H1 (cell line): ENCODE measurements around the gene USB1. TPM values are rescaled to one million over a fixed set of nuclear protein-coding genes. Genes with fewer than 3 reads are reported as not detected.

Experiments
- CTCF ChIA-PET: fragments of 300-600 bp; sonication (Branson Sonifier 250); formaldehyde crosslinking; loops from one replicate; lab custom pipeline; 2021; ENCODE audit not compliant: partially characterized antibody; lab: Charles Lee
- POLR2A ChIA-PET: fragments of 300-600 bp; sonication (Branson Sonifier 250); formaldehyde crosslinking; loops from one replicate; lab custom pipeline; 2021; ENCODE audit warnings: inconsistent platforms; ENCODE audit not compliant: partially characterized antibody; lab: Charles Lee
- DNase-seq, 2 experiments: peaks; one replicate each; pipeline versions ENCODE4 v3.0.0 to v3.0.0-alpha.2; 2010 to 2022; ENCODE audit warnings: low spot score in 2 of 2, low read depth in 1 of 2, mixed read lengths in 1 of 2
- FAIRE-seq: peaks from 2 replicates; lab custom pipeline; 2011; peaks lifted over from hg19 to GRCh38; lab: Jason Lieb, UNC
- H2AFZ ChIP-seq: 2 replicates; pipeline ENCODE4 v1.8.1; 2012; ENCODE audit warnings: low read length, inconsistent platforms
- H2AK5ac ChIP-seq: 2 replicates; pipeline ENCODE4 v1.6.1; 2013; ENCODE audit warnings: low read depth, low read length
- H2BK120ac ChIP-seq: replicated peaks from 2 replicates; pipeline ENCODE3; 2013; ENCODE audit warnings: low read depth, low read length, inconsistent platforms
- H2BK12ac ChIP-seq: 2 replicates; pipeline ENCODE4 v1.6.1; 2013; ENCODE audit warnings: low read depth, low read length
- H2BK15ac ChIP-seq: 2 replicates; pipeline ENCODE4 v1.6.1; 2013; ENCODE audit warnings: low read length
- H2BK20ac ChIP-seq: 2 replicates; pipeline ENCODE4 v1.6.1; 2013; ENCODE audit warnings: low read length
- H2BK5ac ChIP-seq: 2 replicates; pipeline ENCODE4 v1.6.1; 2013; ENCODE audit warnings: low read depth, low read length
- H3K14ac ChIP-seq: 2 replicates; pipeline ENCODE4 v1.6.1; 2013; ENCODE audit warnings: inconsistent platforms; ENCODE audit not compliant: insufficient read length
- H3K18ac ChIP-seq: 2 replicates; pipeline ENCODE4 v1.6.1; 2013; ENCODE audit warnings: low read length; ENCODE audit errors: extremely low read depth
- H3K23ac ChIP-seq: 2 replicates; pipeline ENCODE4 v1.6.1; 2013; ENCODE audit warnings: inconsistent platforms; ENCODE audit not compliant: insufficient read length
- H3K23me2 ChIP-seq: 2 replicates; pipeline ENCODE4 v1.6.1; 2013; ENCODE audit warnings: low read depth, low read length
- H3K27ac ChIP-seq: 2 replicates; pipeline ENCODE4 v1.6.1; 2011; ENCODE audit warnings: low read depth, low read length, inconsistent platforms
- H3K27me3 ChIP-seq, 4 experiments: replicated peaks in 1 of 4; 1 replicate in 1 of 4; 2 replicates in 3 of 4; pipeline versions ENCODE4 v1.6.1 to v1.8.1; 2011 to 2013; ENCODE audit warnings: low read length in 3 of 4, mild to moderate bottlenecking in 3 of 4, inconsistent platforms in 2 of 4, mixed read lengths in 2 of 4, moderate library complexity in 1 of 4; ENCODE audit not compliant: control insufficient read depth in 3 of 4, insufficient read depth in 3 of 4; ENCODE audit errors: extremely low read depth in 1 of 4
- H3K36me3 ChIP-seq, 4 experiments: 2 replicates each; pipeline versions ENCODE4 v1.6.1 to v1.8.1; 2011 to 2013; ENCODE audit warnings: mild to moderate bottlenecking in 4 of 4, low read length in 3 of 4, moderate library complexity in 2 of 4, control low read depth in 1 of 4, inconsistent platforms in 1 of 4; ENCODE audit not compliant: insufficient read depth in 4 of 4, control insufficient read depth in 2 of 4
- H3K4ac ChIP-seq: replicated peaks from 2 replicates; pipeline ENCODE3; 2013; ENCODE audit warnings: low read length, low read depth, mixed read lengths, inconsistent platforms; ENCODE audit not compliant: insufficient read length
- H3K4me1 ChIP-seq, 4 experiments: replicated peaks in 1 of 4; 1 replicate in 1 of 4; 2 replicates in 3 of 4; pipeline versions ENCODE4 v1.6.1 to v1.8.1; 2011 to 2013; ENCODE audit warnings: low read length in 3 of 4, inconsistent platforms in 2 of 4, mixed read lengths in 1 of 4; ENCODE audit not compliant: insufficient read depth in 4 of 4, control insufficient read depth in 3 of 4
- H3K4me2 ChIP-seq, 2 experiments: 2 replicates each; pipeline versions ENCODE4 v1.6.1 to v1.8.1; 2011 to 2013; ENCODE audit warnings: low read depth in 2 of 2, low read length in 2 of 2, control low read depth in 1 of 2, inconsistent platforms in 1 of 2, mild to moderate bottlenecking in 1 of 2; ENCODE audit not compliant: insufficient read depth in 1 of 2
- H3K4me3 ChIP-seq, 4 experiments: fragments of 200-600, 300-600 bp in 1 of 4; sonication (generic), shearing (Covaris generic), sonication (Bioruptor Twin) in 1 of 4; 2 replicates each; pipeline versions ENCODE4 v1.5.1 to v1.8.1; 2011 to 2016; ENCODE audit warnings: low read length in 4 of 4, low read depth in 3 of 4, control low read depth in 2 of 4, inconsistent platforms in 2 of 4, mild to moderate bottlenecking in 2 of 4, mixed read lengths in 1 of 4, moderate library complexity in 1 of 4; ENCODE audit not compliant: insufficient read depth in 2 of 4; ENCODE audit errors: extremely low read depth in 1 of 4
- H3K56ac ChIP-seq: replicated peaks from 2 replicates; pipeline ENCODE3; 2013; ENCODE audit warnings: low read depth, mild to moderate bottlenecking, mixed read lengths, low read length, inconsistent platforms; ENCODE audit not compliant: insufficient read length
- H3K79me1 ChIP-seq: 2 replicates; pipeline ENCODE4 v1.6.1; 2013; ENCODE audit warnings: low read depth, low read length, control low read depth
- H3K79me2 ChIP-seq, 2 experiments: 2 replicates each; pipeline versions ENCODE4 v1.6.1 to v1.8.1; 2012 to 2013; ENCODE audit warnings: low read length in 2 of 2, mild to moderate bottlenecking in 2 of 2, inconsistent platforms in 1 of 2; ENCODE audit not compliant: insufficient read depth in 2 of 2, control insufficient read depth in 1 of 2
- H3K9ac ChIP-seq, 4 experiments: replicated peaks in 1 of 4; 1 replicate in 1 of 4; 2 replicates in 3 of 4; pipeline versions ENCODE4 v1.6.1 to v1.8.1; 2011 to 2013; ENCODE audit warnings: low read depth in 3 of 4, low read length in 3 of 4, control low read depth in 2 of 4, mild to moderate bottlenecking in 2 of 4, moderate library complexity in 2 of 4, inconsistent platforms in 1 of 4; ENCODE audit errors: extremely low read depth in 1 of 4
- H3K9me3 ChIP-seq, 2 experiments: 2 replicates each; pipeline versions ENCODE4 v1.6.1 to v1.8.1; 2012 to 2013; ENCODE audit warnings: mild to moderate bottlenecking in 2 of 2, moderate library complexity in 2 of 2, control low read depth in 1 of 2, inconsistent platforms in 1 of 2, low read depth in 1 of 2, low read length in 1 of 2, mixed read lengths in 1 of 2; ENCODE audit not compliant: insufficient read depth in 2 of 2
- H4K20me1 ChIP-seq, 2 experiments: replicated peaks in 1 of 2; 2 replicates each; pipeline versions ENCODE3 to v1.8.1; 2011 to 2013; ENCODE audit warnings: inconsistent platforms in 2 of 2, low read length in 2 of 2, mild to moderate bottlenecking in 1 of 2; ENCODE audit not compliant: insufficient read depth in 2 of 2, control insufficient read depth in 1 of 2
- H4K5ac ChIP-seq: 2 replicates; pipeline ENCODE4 v1.6.1; 2013; ENCODE audit warnings: low read length, low read depth, mixed read lengths, inconsistent platforms; ENCODE audit not compliant: insufficient read length
- H4K8ac ChIP-seq: 2 replicates; pipeline ENCODE4 v1.8.0; 2013; ENCODE audit warnings: mild to moderate bottlenecking, moderate library complexity, low read length, inconsistent platforms; ENCODE audit not compliant: insufficient read depth; ENCODE audit errors: extremely low read depth
- H4K91ac ChIP-seq: replicated peaks from 2 replicates; pipeline ENCODE3; 2013; ENCODE audit warnings: low read length, mixed read lengths, inconsistent platforms; ENCODE audit not compliant: insufficient read length
- E2F6 ChIP-seq: IDR thresholded peaks from 2 replicates; pipeline ENCODE4 v1.6.1; 2012; ENCODE audit warnings: inconsistent platforms
- GTF2F1 ChIP-seq: IDR thresholded peaks from 2 replicates; pipeline ENCODE4 v1.6.1; 2012; ENCODE audit warnings: low read depth, low read length, improper control_type of control experiment, borderline replicate concordance
- POLR2AphosphoS5 ChIP-seq: IDR thresholded peaks from 2 replicates; pipeline ENCODE4 v1.6.1; 2011; ENCODE audit warnings: low read depth, low read length
- RBBP5 ChIP-seq: IDR thresholded peaks from 2 replicates; pipeline ENCODE4 v1.7.1; 2012; ENCODE audit warnings: low read depth, mild to moderate bottlenecking, inconsistent platforms, low read length, moderate library complexity, borderline replicate concordance
- RFX5 ChIP-seq: IDR thresholded peaks from 2 replicates; pipeline ENCODE4 v1.6.1; 2011; ENCODE audit warnings: low read depth, low read length, improper control_type of control experiment, borderline replicate concordance
- SIRT6 ChIP-seq: IDR thresholded peaks from one replicate; pipeline ENCODE4 v1.7.1; 2012; ENCODE audit warnings: low read length, inconsistent platforms
- ZNF274 ChIP-seq: IDR thresholded peaks from 2 replicates; pipeline ENCODE4 v1.7.0; 2012; ENCODE audit warnings: low read length, borderline replicate concordance; ENCODE audit errors: extremely low read depth
- WGBS, 2 experiments: shearing (Covaris generic) in 1 of 2; methylation state at CpG; one replicate each; pipeline versions ENCODE4 v1.1.6 to v1.1.7; 2013 to 2015; ENCODE audit warnings: low lambda C conversion rate in 2 of 2, mixed read lengths in 2 of 2, inconsistent platforms in 1 of 2, low coverage in 1 of 2, missing lambda C conversion rate in 1 of 2; ENCODE audit not compliant: insufficient replicate concordance in 2 of 2, insufficient coverage in 1 of 2, insufficient read length in 1 of 2; ENCODE audit errors: extremely low coverage in 1 of 2, missing lambda C conversion rate in 1 of 2; 5-methylcytosine and 5-hydroxymethylcytosine counted together
- polyA plus RNA-seq, 7 experiments: library from polyadenylated mRNA; depleted of rRNA in 3 of 7; stranded (reverse) in 5 of 7; unstranded in 2 of 7; fragments of >200 nt in 5 of 7; fragments of 200-250 nt in 2 of 7; gene quantifications; 1 replicate in 5 of 7; 2 replicates in 1 of 7; 4 replicates in 1 of 7; pipeline versions ENCODE4 v1.2.1 to v1.2.3, GENCODE V29; 2011 to 2013; ENCODE audit warnings: missing spikeins in 2 of 7, mixed read lengths in 2 of 7
- total RNA-seq: library from RNA; stranded (reverse); fragmentation: NEBNext Ultra II Directional; extraction: Animal tissue kit (Norgen Biotek cat#: 25700); gene quantifications from 2 replicates; pipeline ENCODE4 v1.2.1, GENCODE V29; 2021

USB1 gene
- total and polyA plus RNA-seq, 2 of the 8 experiments (the other 6 are each of a cell fraction or from before 2014, with no cell fraction given): 65.4 to 75.9 TPM

DNA sequence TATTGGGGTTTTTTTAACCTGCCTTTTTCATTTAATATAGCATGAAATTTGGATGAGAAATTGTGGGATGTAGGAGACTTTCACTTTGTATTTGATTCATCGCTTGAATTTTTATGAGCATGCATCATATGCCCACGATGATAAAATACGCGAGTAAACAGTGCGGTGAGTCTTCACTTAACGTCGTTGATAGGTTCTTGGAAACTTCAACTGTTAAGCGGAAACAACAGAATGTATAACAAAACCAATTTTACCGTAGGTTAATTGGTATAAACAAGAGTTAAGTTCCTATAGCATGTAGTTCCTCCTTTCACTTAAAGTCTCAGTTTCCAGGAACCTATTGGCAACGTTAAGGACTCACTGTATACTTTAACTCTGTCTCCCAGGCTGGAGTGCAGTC lies 53.1 kb downstream of the USB1 start:
- no peak overlapping the region for H2BK120ac ChIP-seq
- FAIRE-seq (no peak), DNase-seq (no peak)
- no peak overlapping the region for H3K4me2 ChIP-seq
- H3K56ac ChIP-seq: no peak overlapping the region
- no peaks in the 10 kb centered on the region for H3K23me2 ChIP-seq
- POLR2A ChIA-PET: no interaction called here
- no peak overlapping the region for H2BK20ac ChIP-seq
- peaks cover 0 to 4% (median 0%) of the 10 kb centered on the region in 4 experiments; a peak in 2 of 7 replicates for H3K4me1 ChIP-seq
- no peaks in the 10 kb centered on the region for H4K20me1 ChIP-seq
- no peaks in the 10 kb centered on the region for H3K27me3 ChIP-seq
- no peak overlapping the region for H3K4me3 ChIP-seq
- no peak overlapping the region for H4K5ac ChIP-seq
- TF ChIP-seq ZNF274 (no peak), RFX5 (no peak), RBBP5 (no peak), SIRT6 (no peak), E2F6 (no peak), POLR2AphosphoS5 (no peak), GTF2F1 (no peak)
- no peak overlapping the region for H4K91ac ChIP-seq
- H3K9ac ChIP-seq: no peak overlapping the region
- no peak overlapping the region for H3K18ac ChIP-seq
- H4K8ac ChIP-seq: no peak overlapping the region
- H2AK5ac ChIP-seq: no peak overlapping the region
- H2AFZ ChIP-seq: no peak overlapping the region
- CTCF ChIA-PET: interaction anchor here (2.9 kb wide), 1 partner anchor 43 kb away, joined by 13 read pairs; no protein-coding TSS in a partner anchor
- 93% methylated on average over 10 of the region's 10 CpGs; no CpG with 5 or more reads in 1 of the 2 experiments for WGBS, 2 experiments
- H3K27ac ChIP-seq: no peak overlapping the region
- H3K79me2 ChIP-seq: no peaks in the 10 kb centered on the region
- no peaks in the 10 kb centered on the region for H3K79me1 ChIP-seq
- H3K36me3 ChIP-seq: no peaks in the 10 kb centered on the region
- H3K23ac ChIP-seq: no peak overlapping the region
- H3K4ac ChIP-seq: no peak overlapping the region
- H2BK12ac ChIP-seq: no peak overlapping the region
- H2BK5ac ChIP-seq: no peak overlapping the region
- H3K9me3 ChIP-seq: no peaks in the 10 kb centered on the region
- no peak overlapping the region for H3K14ac ChIP-seq
- no peak overlapping the region for H2BK15ac ChIP-seq
